Measurements from ENCODE around the gene DNAJC15. TPM values are rescaled to one million over a fixed set of nuclear protein-coding genes. Genes with fewer than 3 reads are reported as not detected.

The DNAJC15 gene
- total and polyA plus RNA-seq, 2 donors (not counting 1 experiment from before 2014, with no cell fraction given) = 18.5 to 34.6 TPM

DNA sequence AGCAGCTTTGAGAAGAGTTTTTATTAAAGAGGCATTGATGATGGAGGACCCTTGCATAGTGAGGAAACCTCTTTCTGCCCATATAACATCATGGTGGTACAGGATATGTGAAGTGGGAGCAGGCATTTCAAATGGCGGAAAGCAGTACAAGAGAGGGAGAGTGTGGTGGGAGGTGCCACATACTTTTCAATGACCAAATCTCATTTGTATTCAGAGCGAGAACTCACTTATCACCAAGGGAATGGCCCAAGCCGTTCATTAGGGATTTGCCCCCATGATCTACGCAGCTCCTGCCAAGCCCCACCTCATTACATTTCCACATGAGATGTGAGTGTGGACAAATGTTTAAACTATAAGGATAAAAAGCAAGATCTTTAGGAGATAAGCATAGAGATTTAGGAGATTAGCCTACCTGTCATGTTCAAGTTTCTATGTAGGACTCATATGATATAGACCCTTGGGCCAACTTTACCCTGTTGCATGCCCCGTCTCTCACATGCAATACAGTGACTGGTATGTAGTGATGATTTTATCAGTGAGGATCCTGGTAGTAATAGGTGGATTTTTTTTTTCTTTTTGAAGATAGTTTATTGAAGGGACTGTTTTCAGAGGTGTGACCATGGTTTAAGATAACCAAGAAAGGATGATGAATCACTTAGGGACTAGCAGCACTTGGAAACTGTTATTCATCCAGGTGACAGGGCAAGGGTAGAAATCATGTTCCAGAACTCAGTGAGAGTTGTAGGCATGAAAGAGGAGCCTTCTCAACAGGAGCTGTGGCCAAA lies 38.3 kb downstream of the DNAJC15 start:
- H3K4me2 ChIP-seq (ENCODE audit: extremely low read depth, insufficient read depth, low read length) = no peak overlapping the region
- no peak overlapping the region for H3K9ac ChIP-seq (ENCODE audit: insufficient read depth, low read length)
- peaks cover 8% of the 10 kb centered on the region for H3K4me1 ChIP-seq (ENCODE audit: control insufficient read depth, extremely low read depth, insufficient read depth, low read length)
- H3K27me3 ChIP-seq (ENCODE audit: control insufficient read depth, insufficient read depth, low read length) = no peaks in the 10 kb centered on the region
- no peak for DNase-seq (ENCODE audit: low read depth in 2 of 2)
- H3K36me3 ChIP-seq (ENCODE audit: control insufficient read depth, insufficient read depth, low read length) = no peaks in the 10 kb centered on the region
- no peaks in the 10 kb centered on the region for H3K9me3 ChIP-seq (ENCODE audit: control insufficient read depth, insufficient read depth, low read depth, low read length)
- no peak for TF ChIP-seq EZH2 (IDR thresholded peaks at IDR 0.05; ENCODE audit: low read length, missing control alignments)
- TF ChIP-seq, protein P1, sequence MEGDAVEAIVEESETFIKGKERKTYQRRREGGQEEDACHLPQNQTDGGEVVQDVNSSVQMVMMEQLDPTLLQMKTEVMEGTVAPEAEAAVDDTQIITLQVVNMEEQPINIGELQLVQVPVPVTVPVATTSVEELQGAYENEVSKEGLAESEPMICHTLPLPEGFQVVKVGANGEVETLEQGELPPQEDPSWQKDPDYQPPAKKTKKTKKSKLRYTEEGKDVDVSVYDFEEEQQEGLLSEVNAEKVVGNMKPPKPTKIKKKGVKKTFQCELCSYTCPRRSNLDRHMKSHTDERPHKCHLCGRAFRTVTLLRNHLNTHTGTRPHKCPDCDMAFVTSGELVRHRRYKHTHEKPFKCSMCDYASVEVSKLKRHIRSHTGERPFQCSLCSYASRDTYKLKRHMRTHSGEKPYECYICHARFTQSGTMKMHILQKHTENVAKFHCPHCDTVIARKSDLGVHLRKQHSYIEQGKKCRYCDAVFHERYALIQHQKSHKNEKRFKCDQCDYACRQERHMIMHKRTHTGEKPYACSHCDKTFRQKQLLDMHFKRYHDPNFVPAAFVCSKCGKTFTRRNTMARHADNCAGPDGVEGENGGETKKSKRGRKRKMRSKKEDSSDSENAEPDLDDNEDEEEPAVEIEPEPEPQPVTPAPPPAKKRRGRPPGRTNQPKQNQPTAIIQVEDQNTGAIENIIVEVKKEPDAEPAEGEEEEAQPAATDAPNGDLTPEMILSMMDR (conservative IDR thresholded peaks at IDR 0.05 in 1 of 2, IDR thresholded peaks at IDR 0.05 in 1 of 2; ENCODE audit: low read depth in 1 of 2, low read length in 2 of 2) = no peak
- H2AFZ ChIP-seq (ENCODE audit: low read length) = no peak overlapping the region
- H3K79me2 ChIP-seq (ENCODE audit: control insufficient read depth, insufficient read depth, low read length) = peaks cover 18% of the 10 kb centered on the region
- H3K27ac ChIP-seq (ENCODE audit: insufficient read depth, low read length) = no peak overlapping the region
- no peaks in the 10 kb centered on the region for H4K20me1 ChIP-seq (ENCODE audit: control insufficient read depth, extremely low read depth, insufficient read depth, low read length)
- no peak overlapping the region for H3K4me3 ChIP-seq (replicated peaks in 1 of 4; ENCODE audit: control extremely low read depth in 1 of 4, insufficient read depth in 1 of 4, low read depth in 3 of 4, low read length in 4 of 4)

DNA sequence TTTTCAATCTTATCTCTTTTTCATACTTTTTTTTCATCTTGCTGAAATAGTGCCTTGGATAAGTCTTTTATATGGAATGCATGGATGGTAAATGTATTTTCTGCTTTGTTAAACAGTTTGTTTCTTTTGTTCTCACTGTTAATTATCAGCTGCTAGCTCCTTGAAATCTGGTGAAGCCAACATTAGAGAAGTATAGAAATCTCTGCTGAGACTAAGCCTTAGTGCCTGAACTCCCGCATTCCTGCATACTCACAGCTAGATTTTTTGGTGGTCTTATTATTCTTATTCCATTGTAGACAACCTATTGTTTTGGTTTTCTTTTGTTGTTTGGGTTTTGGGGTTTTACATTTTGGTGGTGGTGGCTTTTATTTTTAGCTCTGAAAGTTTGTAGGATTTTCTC lies 48.4 kb downstream of the DNAJC15 start:
- no peak overlapping the region for H3K4me3 ChIP-seq (replicated peaks in 1 of 4; ENCODE audit: control extremely low read depth in 1 of 4, insufficient read depth in 1 of 4, low read depth in 3 of 4, low read length in 4 of 4)
- DNase-seq (ENCODE audit: low read depth in 2 of 2) = no peak
- no peaks in the 10 kb centered on the region for H3K4me1 ChIP-seq (ENCODE audit: control insufficient read depth, extremely low read depth, insufficient read depth, low read length)
- H3K27me3 ChIP-seq (ENCODE audit: control insufficient read depth, insufficient read depth, low read length) = no peaks in the 10 kb centered on the region
- no peak overlapping the region for H2AFZ ChIP-seq (ENCODE audit: low read length)
- H3K36me3 ChIP-seq (ENCODE audit: control insufficient read depth, insufficient read depth, low read length) = no peaks in the 10 kb centered on the region
- no peak overlapping the region for H3K9ac ChIP-seq (ENCODE audit: insufficient read depth, low read length)
- TF ChIP-seq, protein P1 (conservative IDR thresholded peaks at IDR 0.05 in 1 of 2, IDR thresholded peaks at IDR 0.05 in 1 of 2; ENCODE audit: low read depth in 1 of 2, low read length in 2 of 2) = no peak
- no peak for TF ChIP-seq EZH2 (IDR thresholded peaks at IDR 0.05; ENCODE audit: low read length, missing control alignments)
- H3K79me2 ChIP-seq (ENCODE audit: control insufficient read depth, insufficient read depth, low read length) = peaks cover 2% of the 10 kb centered on the region
- H3K9me3 ChIP-seq (ENCODE audit: control insufficient read depth, insufficient read depth, low read depth, low read length) = no peaks in the 10 kb centered on the region
- H4K20me1 ChIP-seq (ENCODE audit: control insufficient read depth, extremely low read depth, insufficient read depth, low read length) = no peaks in the 10 kb centered on the region
- H3K4me2 ChIP-seq (ENCODE audit: extremely low read depth, insufficient read depth, low read length) = no peak overlapping the region
- no peak overlapping the region for H3K27ac ChIP-seq (ENCODE audit: insufficient read depth, low read length)

GRCh38 chr13:43072394-43072793 lies 49.0 kb downstream of the DNAJC15 start:
- TF ChIP-seq EZH2 (IDR thresholded peaks at IDR 0.05; ENCODE audit: low read length, missing control alignments) = no peak
- TF ChIP-seq, protein P1 (conservative IDR thresholded peaks at IDR 0.05 in 1 of 2, IDR thresholded peaks at IDR 0.05 in 1 of 2; ENCODE audit: low read depth in 1 of 2, low read length in 2 of 2) = no peak
- Histone ChIP-seq H3K79me2 (ENCODE audit: control insufficient read depth, insufficient read depth, low read length) (peaks cover 2% of the 10 kb centered on the region), H3K9ac (ENCODE audit: insufficient read depth, low read length) (no peak overlapping the region), H3K4me1 (ENCODE audit: control insufficient read depth, extremely low read depth, insufficient read depth, low read length) (no peaks in the 10 kb centered on the region), H3K4me2 (ENCODE audit: extremely low read depth, insufficient read depth, low read length) (no peak overlapping the region), H2AFZ (ENCODE audit: low read length) (no peak overlapping the region), H3K36me3 (ENCODE audit: control insufficient read depth, insufficient read depth, low read length) (no peaks in the 10 kb centered on the region), H3K27me3 (ENCODE audit: control insufficient read depth, insufficient read depth, low read length) (no peaks in the 10 kb centered on the region), H3K9me3 (ENCODE audit: control insufficient read depth, insufficient read depth, low read depth, low read length) (no peaks in the 10 kb centered on the region), H3K4me3 (replicated peaks in 1 of 4; ENCODE audit: control extremely low read depth in 1 of 4, insufficient read depth in 1 of 4, low read depth in 3 of 4, low read length in 4 of 4) (no peak overlapping the region), H3K27ac (ENCODE audit: insufficient read depth, low read length) (no peak overlapping the region), H4K20me1 (ENCODE audit: control insufficient read depth, extremely low read depth, insufficient read depth, low read length) (no peaks in the 10 kb centered on the region)
- DNase-seq (ENCODE audit: low read depth in 2 of 2) = peak in 1 of 2 donors; percentile 51

All from fibroblast of lung (primary cell).